Stimulated activated effector memory CD8-positive, alpha-beta T cell treated with anti-CD3 and anti-CD28 coated beads, Interleukin-12 subunit alpha, Interleukin-12 subunit beta, amount 100 ng/mL, for 72 hours (primary cell): ENCODE measurements around the gene CDKAL1.
"Not testable (repeated sequence)": the region's sequence is repeated elsewhere in the genome, so short reads cannot be mapped to it uniquely, and the experiment has no call there.

ENCODE experiments used
- ATAC-seq: fragments of 150-1000 bp; cut with Tn5 transposase; 2 replicates; pipeline ENCODE4 v1.10.0; 2021
- DNase-seq, 2 donors: peaks; one replicate each; pipeline ENCODE4 v3.0.0; 2021 to 2022; ENCODE audit warnings: low spot score in 2 of 2
- H3K27ac Mint-ChIP-seq: one replicate; pipeline ENCODE4 v1.8.0; 2022; ENCODE audit warnings: mild to moderate bottlenecking, mixed read lengths
- H3K36me3 Mint-ChIP-seq: one replicate; pipeline ENCODE4 v1.8.0; 2022; ENCODE audit warnings: mild to moderate bottlenecking, mixed read lengths
- H3K4me1 Mint-ChIP-seq: one replicate; pipeline ENCODE4 v1.8.0; 2022; ENCODE audit warnings: mixed read lengths
- H3K4me3 Mint-ChIP-seq: one replicate; pipeline ENCODE4 v1.8.0; 2022; ENCODE audit warnings: mild to moderate bottlenecking, mixed read lengths
- H3K9me3 Mint-ChIP-seq: one replicate; pipeline ENCODE4 v1.8.0; 2022; ENCODE audit warnings: mixed read lengths

CDKAL1 gene

GRCh38 chr6:20830576-20830975, 296.3 kb downstream of the CDKAL1 start:
- Mint-ChIP-seq H3K4me3 (no peak overlapping the region), H3K27ac (no peak overlapping the region), H3K4me1 (peaks cover 18% of the 10 kb centered on the region), H3K9me3 (no peaks in the 10 kb centered on the region), H3K36me3 (no peaks in the 10 kb centered on the region)
- DNase-seq (no peak), ATAC-seq (no peak)

GRCh38 chr6:20831251-20831650, 297.0 kb downstream of the CDKAL1 start:
- not testable (repeated sequence) for ATAC-seq, H3K27ac Mint-ChIP-seq, H3K9me3 Mint-ChIP-seq, H3K4me3 Mint-ChIP-seq, H3K36me3 Mint-ChIP-seq, DNase-seq
- peaks cover 19% of the 10 kb centered on the region for H3K4me1 Mint-ChIP-seq

GRCh38 chr6:20833881-20834515, 299.7 kb downstream of the CDKAL1 start:
- ATAC-seq (no peak), DNase-seq (no peak)
- no peak overlapping the region for H3K4me3 Mint-ChIP-seq
- no peak overlapping the region for H3K27ac Mint-ChIP-seq
- peaks cover 6% of the 10 kb centered on the region for H3K36me3 Mint-ChIP-seq
- H3K4me1 Mint-ChIP-seq = peaks cover 27% of the 10 kb centered on the region
- no peaks in the 10 kb centered on the region for H3K9me3 Mint-ChIP-seq

GRCh38 chr6:20835315-20836010, 301.2 kb downstream of the CDKAL1 start:
- peaks cover 6% of the 10 kb centered on the region for H3K36me3 Mint-ChIP-seq
- peaks cover 32% of the 10 kb centered on the region for H3K4me1 Mint-ChIP-seq
- H3K27ac Mint-ChIP-seq = no peak overlapping the region
- no peak for DNase-seq
- no peaks in the 10 kb centered on the region for H3K9me3 Mint-ChIP-seq
- H3K4me3 Mint-ChIP-seq = no peak overlapping the region
- ATAC-seq = no peak

GRCh38 chr6:20837189-20837588, 302.9 kb downstream of the CDKAL1 start:
- H3K36me3 Mint-ChIP-seq = peaks cover 6% of the 10 kb centered on the region
- no peaks in the 10 kb centered on the region for H3K9me3 Mint-ChIP-seq
- H3K4me1 Mint-ChIP-seq = peaks cover 35% of the 10 kb centered on the region
- DNase-seq = no peak
- no peak overlapping the region for H3K4me3 Mint-ChIP-seq
- peak; percentile 69 for ATAC-seq
- H3K27ac Mint-ChIP-seq = no peak overlapping the region

- Mint-ChIP-seq H3K36me3 (peaks cover 6% of the 10 kb centered on the region), H3K4me3 (no peak overlapping the region), H3K9me3 (no peaks in the 10 kb centered on the region), H3K4me1 (peaks cover 33% of the 10 kb centered on the region), H3K27ac (no peak overlapping the region)
- DNase-seq (no peak), ATAC-seq (no peak)
These were observed 303.9 kb downstream of the CDKAL1 start for GRCh38 chr6:20838113-20838512.

- Mint-ChIP-seq H3K36me3 (peaks cover 6% of the 10 kb centered on the region), H3K4me1 (peaks cover 25% of the 10 kb centered on the region), H3K4me3 (no peak overlapping the region), H3K27ac (no peak overlapping the region), H3K9me3 (no peaks in the 10 kb centered on the region)
- ATAC-seq (no peak), DNase-seq (no peak)
These were observed 305.4 kb downstream of the CDKAL1 start for GRCh38 chr6:20839630-20840029.

- Mint-ChIP-seq H3K9me3 (no peaks in the 10 kb centered on the region), H3K4me3 (no peak overlapping the region), H3K36me3 (peaks cover 6% of the 10 kb centered on the region), H3K27ac (no peak overlapping the region), H3K4me1 (peaks cover 21% of the 10 kb centered on the region)
- ATAC-seq = no peak
- no peak for DNase-seq
These were observed 306.4 kb downstream of the CDKAL1 start for GRCh38 chr6:20840675-20841074.

- Mint-ChIP-seq H3K4me1 (peaks cover 26% of the 10 kb centered on the region), H3K4me3 (no peak overlapping the region), H3K36me3 (peaks cover 6% of the 10 kb centered on the region), H3K27ac (no peak overlapping the region), H3K9me3 (no peaks in the 10 kb centered on the region)
- DNase-seq = no peak
- ATAC-seq = no peak
These were observed 307.5 kb downstream of the CDKAL1 start for GRCh38 chr6:20841806-20842205.

GRCh38 chr6:20845592-20845991, 311.3 kb downstream of the CDKAL1 start:
- peak; percentile 77 for ATAC-seq
- H3K9me3 Mint-ChIP-seq = no peaks in the 10 kb centered on the region
- no peak for DNase-seq
- peaks cover 11% of the 10 kb centered on the region for H3K4me1 Mint-ChIP-seq
- no peak overlapping the region for H3K4me3 Mint-ChIP-seq
- no peak overlapping the region for H3K27ac Mint-ChIP-seq
- H3K36me3 Mint-ChIP-seq = no peaks in the 10 kb centered on the region

- peak overlapping the region; percentile 67 for H3K27ac Mint-ChIP-seq
- no peaks in the 10 kb centered on the region for H3K9me3 Mint-ChIP-seq
- ATAC-seq = peak; percentile 96
- peaks cover 10% of the 10 kb centered on the region for H3K4me1 Mint-ChIP-seq
- no peak overlapping the region for H3K4me3 Mint-ChIP-seq
- no peaks in the 10 kb centered on the region for H3K36me3 Mint-ChIP-seq
- no peak for DNase-seq
These were observed 312.4 kb downstream of the CDKAL1 start for GRCh38 chr6:20846602-20847028.

GRCh38 chr6:20847904-20848303, 313.6 kb downstream of the CDKAL1 start:
- Mint-ChIP-seq H3K9me3 (no peaks in the 10 kb centered on the region), H3K27ac (no peak overlapping the region), H3K4me1 (peaks cover 10% of the 10 kb centered on the region), H3K4me3 (no peak overlapping the region), H3K36me3 (no peaks in the 10 kb centered on the region)
- no peak for DNase-seq
- ATAC-seq = no peak

- no peak for DNase-seq
- Mint-ChIP-seq H3K27ac (no peak overlapping the region), H3K4me3 (no peak overlapping the region), H3K4me1 (peaks cover 10% of the 10 kb centered on the region), H3K9me3 (no peaks in the 10 kb centered on the region), H3K36me3 (no peaks in the 10 kb centered on the region)
- no peak for ATAC-seq
These were observed 316.6 kb downstream of the CDKAL1 start for GRCh38 chr6:20850686-20851416.

GRCh38 chr6:20851795-20852194, 317.5 kb downstream of the CDKAL1 start:
- no peak overlapping the region for H3K27ac Mint-ChIP-seq
- DNase-seq (no peak), ATAC-seq (no peak)
- H3K4me1 Mint-ChIP-seq = peaks cover 3% of the 10 kb centered on the region
- no peaks in the 10 kb centered on the region for H3K9me3 Mint-ChIP-seq
- no peak overlapping the region for H3K4me3 Mint-ChIP-seq
- H3K36me3 Mint-ChIP-seq = no peaks in the 10 kb centered on the region

- Mint-ChIP-seq H3K4me1 (no peaks in the 10 kb centered on the region), H3K9me3 (no peaks in the 10 kb centered on the region), H3K4me3 (no peak overlapping the region), H3K36me3 (no peaks in the 10 kb centered on the region), H3K27ac (no peak overlapping the region)
- ATAC-seq (no peak), DNase-seq (no peak)
These were observed 319.6 kb downstream of the CDKAL1 start for GRCh38 chr6:20853828-20854227.
